Esophagus (tissue), 2 donors: ENCODE data around the gene LIPN. TPM values are rescaled to one million over a fixed set of nuclear protein-coding genes. Genes with fewer than 3 reads are reported as not detected.

Experiments used
- H3K27ac ChIP-seq, 2 donors: one replicate each; pipeline ENCODE4 v1.5.1; 2013; ENCODE audit warnings: low read depth in 2 of 2, mild to moderate bottlenecking in 2 of 2, inconsistent platforms in 1 of 2, low read length in 1 of 2, moderate library complexity in 1 of 2
- H3K27me3 ChIP-seq, 2 donors: one replicate each; pipeline ENCODE4 v1.6.1; 2013; ENCODE audit warnings: low read length in 2 of 2, control low read depth in 1 of 2, mild to moderate bottlenecking in 1 of 2; ENCODE audit not compliant: insufficient read depth in 2 of 2, control insufficient read depth in 1 of 2
- H3K36me3 ChIP-seq, 2 donors: one replicate each; pipeline ENCODE4 v1.6.1; 2013; ENCODE audit warnings: low read length in 1 of 2; ENCODE audit not compliant: control insufficient read depth in 2 of 2, insufficient read depth in 2 of 2
- H3K4me1 ChIP-seq, 2 donors: one replicate each; pipeline ENCODE4 v1.6.1; 2013; ENCODE audit warnings: low read length in 1 of 2; ENCODE audit not compliant: control insufficient read depth in 2 of 2, insufficient read depth in 2 of 2
- H3K4me3 ChIP-seq, 2 donors: one replicate each; pipeline ENCODE4 v1.5.1; 2013; ENCODE audit warnings: low read length in 2 of 2, mild to moderate bottlenecking in 2 of 2, low read depth in 1 of 2, moderate library complexity in 1 of 2
- H3K9me3 ChIP-seq, 2 donors: one replicate each; pipeline ENCODE4 v1.6.1; 2013; ENCODE audit warnings: mild to moderate bottlenecking in 2 of 2, low read depth in 1 of 2, low read length in 1 of 2, moderate library complexity in 1 of 2; ENCODE audit not compliant: control insufficient read depth in 2 of 2, insufficient read depth in 1 of 2
- WGBS, 2 donors: extraction: QIAGEN DNeasy Blood & Tissue Kit; methylation state at CpG; one replicate each; pipeline ENCODE4 v1.1.7; 2013; 5-methylcytosine and 5-hydroxymethylcytosine counted together
- polyA plus RNA-seq, 2 donors: library from polyadenylated mRNA; stranded (reverse); fragments of 200-250 nt; gene quantifications; one replicate each; pipeline ENCODE4 v1.2.3, GENCODE V29; 2013
- donor health status: healthy with polysubstance abuse.
- donor health status: Bipolar disorder and iron deficiency.

The LIPN gene
- polyA plus RNA-seq, 2 donors, result 1.0 TPM; not detected in 1

GRCh38 chr10:88793712-88794299, 34.0 kb downstream of the LIPN start:
- Histone ChIP-seq H3K9me3 (no peaks in the 10 kb centered on the region), H3K27me3 (no peaks in the 10 kb centered on the region), H3K36me3 (no peaks in the 10 kb centered on the region), H3K27ac (no peak overlapping the region), H3K4me1 (no peaks in the 10 kb centered on the region), H3K4me3 (no peak overlapping the region)
- 28 to 51% methylated on average over 2 of the region's 2 CpGs for WGBS, 2 donors

- Histone ChIP-seq H3K27me3 (no peaks in the 10 kb centered on the region), H3K36me3 (no peaks in the 10 kb centered on the region), H3K9me3 (no peaks in the 10 kb centered on the region), H3K4me1 (no peaks in the 10 kb centered on the region), H3K4me3 (no peak overlapping the region), H3K27ac (no peak overlapping the region)
- WGBS, 2 donors, result 80 to 85% methylated on average over 1 of the region's 1 CpG
Measured at GRCh38 chr10:88794731-88795130, 34.9 kb downstream of the LIPN start.

GRCh38 chr10:88800152-88801125, 40.6 kb downstream of the LIPN start:
- WGBS, 2 donors, result 92 to 93% methylated on average over 2 of the region's 2 CpGs
- no peaks in the 10 kb centered on the region for H3K27me3 ChIP-seq
- no peaks in the 10 kb centered on the region for H3K36me3 ChIP-seq
- no peaks in the 10 kb centered on the region for H3K9me3 ChIP-seq
- H3K4me3 ChIP-seq, result no peak overlapping the region
- H3K4me1 ChIP-seq, result no peaks in the 10 kb centered on the region
- no peak overlapping the region for H3K27ac ChIP-seq

DNA sequence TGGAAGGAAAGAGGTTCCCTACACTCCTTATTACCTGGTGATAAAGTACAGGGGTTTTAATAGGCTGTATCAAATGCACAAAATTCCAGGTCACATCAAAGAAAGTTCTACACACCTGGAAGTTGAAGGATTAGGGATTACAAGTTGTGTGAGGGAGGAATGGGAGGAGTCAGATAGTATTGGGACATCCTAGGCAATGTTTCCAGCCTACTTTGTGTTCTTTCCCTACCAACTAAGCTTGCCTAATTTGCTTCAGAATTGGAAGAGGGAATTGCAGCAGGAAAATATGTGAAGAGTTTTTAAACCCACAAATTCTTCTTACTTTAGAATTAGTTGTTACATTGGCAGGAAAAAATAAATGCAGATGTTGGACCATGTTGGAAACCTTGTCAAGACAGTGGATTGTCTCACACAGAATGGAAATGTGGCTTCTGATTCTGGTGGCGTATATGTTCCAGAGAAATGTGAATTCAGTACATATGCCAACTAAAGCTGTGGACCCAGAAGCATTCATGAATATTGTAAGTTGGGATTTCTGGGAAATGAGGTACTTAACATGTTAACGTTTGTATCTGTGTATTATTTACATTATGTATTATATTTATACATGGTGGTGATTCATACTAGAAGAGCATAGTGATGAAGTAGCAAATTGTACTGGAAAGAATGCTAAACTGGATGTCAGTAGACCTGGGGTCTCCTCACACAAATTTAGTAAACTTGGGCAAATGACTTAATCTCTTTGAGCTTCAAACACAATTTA, 42.9 kb downstream of the LIPN start, which contains the start of gene LIPM:
LIPM (plus strand) TSS at position 208 of the 763 bp plus-strand sequence; CDS start at position 375, 167 bp downstream.
- no peak within 1 kb of the TSS for H3K27ac ChIP-seq
- 71 to 76% methylated on average over 2 of the region's 2 CpGs for WGBS, 2 donors

DNA sequence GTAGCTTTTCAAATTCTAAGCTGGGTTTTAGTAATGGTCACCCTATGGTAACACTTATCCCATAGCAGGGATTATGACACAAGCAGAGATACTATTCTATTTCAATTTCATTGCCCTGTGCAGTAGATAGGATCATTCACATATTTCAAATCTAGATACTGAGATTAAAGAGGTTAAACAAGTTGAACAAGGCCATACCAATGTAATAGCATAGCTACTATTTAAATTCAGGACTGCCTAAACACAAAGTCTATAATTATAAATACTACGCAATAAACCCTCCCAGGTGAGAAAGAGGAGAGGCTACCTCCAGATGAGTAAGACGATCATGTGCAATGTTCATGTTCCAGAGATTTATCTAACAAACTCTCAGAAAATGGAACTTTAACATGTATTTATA, 43.8 kb downstream of the LIPN start:
- H3K27ac ChIP-seq, result no peak overlapping the region
- WGBS, 2 donors, result 87 to 90% methylated on average over 2 of the region's 2 CpGs
- no peaks in the 10 kb centered on the region for H3K4me1 ChIP-seq
- H3K9me3 ChIP-seq, result no peaks in the 10 kb centered on the region
- H3K27me3 ChIP-seq, result no peaks in the 10 kb centered on the region
- H3K36me3 ChIP-seq, result no peaks in the 10 kb centered on the region
- no peak overlapping the region for H3K4me3 ChIP-seq

More for the DNA sequence above, 42.9 kb downstream of the LIPN start, which contains the start of gene LIPM:
- Histone ChIP-seq H3K9me3 (no peaks in the 10 kb centered on the region), H3K36me3 (no peaks in the 10 kb centered on the region), H3K4me1 (no peaks in the 10 kb centered on the region), H3K27me3 (no peaks in the 10 kb centered on the region), H3K4me3 (no peak within 1 kb of the TSS)

- Histone ChIP-seq H3K36me3 (no peaks in the 10 kb centered on the region), H3K27ac (no peak overlapping the region), H3K4me1 (no peaks in the 10 kb centered on the region), H3K4me3 (no peak overlapping the region), H3K27me3 (no peaks in the 10 kb centered on the region), H3K9me3 (no peaks in the 10 kb centered on the region)
- WGBS, 2 donors, result 37 to 55% methylated on average over 6 of the region's 6 CpGs
Measured at GRCh38 chr10:88804083-88804812, 44.4 kb downstream of the LIPN start.

- Histone ChIP-seq H3K27ac (no peak overlapping the region), H3K4me1 (no peaks in the 10 kb centered on the region), H3K27me3 (no peaks in the 10 kb centered on the region), H3K36me3 (no peaks in the 10 kb centered on the region), H3K4me3 (no peak overlapping the region), H3K9me3 (no peaks in the 10 kb centered on the region)
- 29 to 48% methylated on average over 2 of the region's 2 CpGs for WGBS, 2 donors
Measured at GRCh38 chr10:88805361-88805760, 45.5 kb downstream of the LIPN start.

DNA sequence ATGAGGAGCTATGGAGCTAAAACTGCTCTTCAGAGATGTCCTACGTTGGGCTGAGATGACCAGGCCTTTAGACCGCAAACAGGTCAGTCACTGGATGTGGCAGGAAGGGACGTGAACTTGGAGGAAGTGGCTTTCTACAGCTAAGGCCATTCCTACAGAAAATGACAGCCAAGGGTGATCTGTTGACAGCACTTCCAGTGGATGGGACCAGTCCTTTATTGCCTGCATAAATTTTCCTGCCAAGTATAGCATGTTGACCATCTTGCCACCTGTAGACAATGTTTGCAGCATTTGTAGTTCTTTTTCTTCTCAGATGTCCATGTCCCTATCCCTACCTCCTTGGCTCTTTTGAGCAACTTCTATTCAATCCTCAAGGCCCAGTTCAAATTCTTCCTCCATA, 46.1 kb downstream of the LIPN start:
- 85 to 88% methylated on average over 3 of the region's 3 CpGs for WGBS, 2 donors

DNA sequence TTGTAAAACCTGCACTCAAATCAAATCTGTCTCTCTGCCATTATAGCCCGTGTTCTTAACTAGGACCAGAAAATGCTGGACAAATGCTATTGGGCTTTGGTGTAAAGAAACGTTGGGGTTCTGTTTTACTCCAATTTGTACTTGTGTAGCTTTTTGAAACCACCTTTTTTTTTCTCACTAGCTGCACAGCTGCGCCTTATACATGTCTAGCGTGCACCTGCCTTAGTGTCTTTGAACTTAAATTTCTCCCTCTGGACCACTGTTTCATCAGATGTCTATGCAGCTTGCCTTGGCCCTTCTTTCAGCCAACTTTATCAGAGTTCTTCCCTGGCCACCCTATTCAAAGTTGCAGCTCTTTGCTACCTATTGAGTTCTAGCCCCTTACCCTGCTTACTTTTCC, 49.8 kb downstream of the LIPN start:
- H3K4me3 ChIP-seq, result no peak overlapping the region
- H3K9me3 ChIP-seq, result no peaks in the 10 kb centered on the region
- 75 to 77% methylated on average over 4 of the region's 4 CpGs for WGBS, 2 donors
- H3K4me1 ChIP-seq, result no peaks in the 10 kb centered on the region
- H3K27me3 ChIP-seq, result no peaks in the 10 kb centered on the region
- H3K27ac ChIP-seq, result no peak overlapping the region
- no peaks in the 10 kb centered on the region for H3K36me3 ChIP-seq

More for the DNA sequence above, 46.1 kb downstream of the LIPN start:
- Histone ChIP-seq H3K4me1 (no peaks in the 10 kb centered on the region), H3K36me3 (no peaks in the 10 kb centered on the region), H3K9me3 (no peaks in the 10 kb centered on the region), H3K27me3 (no peaks in the 10 kb centered on the region), H3K27ac (no peak overlapping the region), H3K4me3 (no peak overlapping the region)
